Measurements from ENCODE around the gene NOTCH2. TPM values are rescaled to one million over a fixed set of nuclear protein-coding genes. Genes with fewer than 3 reads are reported as not detected.
A peak's percentile ranks its signal among the peaks of the same experiment; 100 is the strongest.

The NOTCH2 gene
- total RNA-seq, 2 experiments from 2014 or later: 90.9 to 95.6 TPM

DNA sequence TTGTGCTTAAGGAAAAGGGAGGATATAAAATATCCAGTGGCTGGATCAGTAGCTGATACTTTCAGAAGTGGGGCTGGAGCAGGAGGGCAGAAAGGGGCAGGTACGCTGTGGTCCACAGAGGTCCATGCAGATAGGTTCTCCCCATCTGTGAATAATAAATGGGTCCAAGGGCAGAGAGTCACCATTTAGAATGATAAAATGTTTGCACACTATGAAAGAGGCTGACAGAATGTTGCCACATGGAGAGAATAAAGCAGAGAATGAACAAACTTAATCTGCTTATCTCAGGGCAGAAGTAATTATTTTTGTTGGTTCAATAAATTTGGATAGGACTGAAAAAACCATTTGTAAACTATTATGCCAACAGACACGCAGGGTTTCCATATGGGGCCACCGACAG lies 156.5 kb downstream of the NOTCH2 start:
- H3K4me3 Mint-ChIP-seq: no peak overlapping the region
- H3K27ac Mint-ChIP-seq: no peak overlapping the region
- no peaks in the 10 kb centered on the region for H3K27me3 Mint-ChIP-seq
- H3K36me3 Mint-ChIP-seq: peaks cover 31% of the 10 kb centered on the region
- H3K9me3 Mint-ChIP-seq (ENCODE audit: low read depth): no peaks in the 10 kb centered on the region
- DNase-seq (no peak), ATAC-seq (no peak)
- CTCF ChIA-PET: no interaction called here
- H3K4me1 Mint-ChIP-seq: peaks cover 8% of the 10 kb centered on the region

DNA sequence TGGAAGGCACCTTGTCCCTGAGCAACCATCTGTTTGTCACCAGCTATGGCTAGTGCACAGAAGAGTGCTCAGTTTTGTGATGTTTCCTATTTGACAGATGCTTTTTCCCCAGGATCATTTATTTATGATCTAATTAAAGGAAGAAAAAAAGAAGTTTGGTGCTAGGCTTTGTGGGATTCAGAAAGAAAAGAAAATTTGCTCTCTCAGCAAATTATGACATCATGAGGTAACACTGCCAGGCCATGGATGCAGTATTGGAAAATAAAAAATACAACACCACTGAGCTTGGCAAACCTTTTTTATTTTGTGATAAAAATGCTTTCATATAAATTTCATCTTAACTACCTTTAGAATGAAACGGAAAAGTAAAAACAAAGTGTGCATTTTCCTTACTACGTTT lies 157.7 kb downstream of the NOTCH2 start:
- DNase-seq: no peak
- Mint-ChIP-seq H3K36me3 (peaks cover 26% of the 10 kb centered on the region), H3K9me3 (ENCODE audit: low read depth) (no peaks in the 10 kb centered on the region), H3K27ac (no peak overlapping the region), H3K4me3 (no peak overlapping the region), H3K4me1 (peaks cover 8% of the 10 kb centered on the region), H3K27me3 (no peaks in the 10 kb centered on the region)
- CTCF ChIA-PET: no interaction called here
- ATAC-seq: no peak

DNA sequence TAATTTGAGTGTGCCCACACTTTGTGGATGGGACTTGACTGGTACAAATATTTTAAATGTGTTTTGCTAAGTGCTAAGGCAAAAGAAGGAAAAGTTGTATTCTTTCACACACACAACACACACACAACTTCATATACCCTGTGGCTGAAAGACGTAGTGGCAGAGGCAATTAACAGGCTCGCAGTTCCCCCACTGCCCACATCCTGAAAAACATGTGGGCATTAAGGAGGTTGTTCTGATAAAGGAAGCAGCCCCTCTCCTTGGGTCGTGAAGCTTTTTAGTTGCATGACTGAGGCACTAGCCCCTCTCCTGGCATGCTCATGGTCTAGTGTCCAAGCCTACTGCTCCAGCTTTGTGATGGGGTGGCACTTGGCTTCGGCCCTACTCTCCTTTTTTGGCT lies 158.8 kb downstream of the NOTCH2 start:
- Mint-ChIP-seq H3K27me3 (peaks cover 5% of the 10 kb centered on the region), H3K36me3 (peaks cover 16% of the 10 kb centered on the region), H3K9me3 (ENCODE audit: low read depth) (no peaks in the 10 kb centered on the region), H3K4me1 (peaks cover 8% of the 10 kb centered on the region), H3K27ac (peak overlapping the region; percentile 34), H3K4me3 (no peak overlapping the region)
- CTCF ChIA-PET: interaction anchor here (1.1 kb wide), 1 partner anchor 38 kb away, joined by 3 read pairs; no protein-coding TSS in a partner anchor
- DNase-seq: no peak
- ATAC-seq: no peak

DNA sequence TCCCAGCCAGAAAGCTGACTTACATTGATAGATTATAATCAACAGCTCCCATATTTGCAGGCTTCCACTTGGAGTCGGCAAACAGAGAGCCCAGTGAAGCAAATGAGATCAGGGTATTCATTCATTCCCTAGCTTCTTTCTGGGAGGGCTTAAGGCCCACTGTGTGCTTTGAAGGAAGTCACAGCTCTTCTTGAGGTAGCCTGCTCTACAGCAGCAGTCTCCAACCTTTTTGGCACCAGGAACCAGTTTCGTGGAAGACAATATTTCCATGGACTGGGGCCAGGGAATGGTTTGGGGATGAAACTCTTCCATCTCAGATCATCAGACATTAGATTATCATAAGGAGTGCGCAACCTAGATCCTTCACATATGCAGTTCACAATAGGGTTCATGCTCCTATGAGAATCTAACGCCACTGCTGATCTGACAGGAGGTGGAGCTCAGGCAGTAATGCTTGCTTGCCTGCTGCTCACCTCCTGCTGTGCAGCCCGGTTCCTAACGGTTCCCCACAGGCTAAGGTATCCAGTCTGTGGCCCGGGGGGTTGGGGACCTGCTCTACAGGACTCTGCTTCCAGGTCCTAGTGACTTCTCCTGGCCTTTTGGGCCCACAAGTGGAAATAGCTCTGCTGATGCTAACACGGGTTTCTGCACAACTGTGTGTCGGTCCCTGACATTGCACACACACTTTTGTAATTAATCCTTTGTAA lies 159.4 kb downstream of the NOTCH2 start:
- DNase-seq (no peak), ATAC-seq (no peak)
- peaks cover 10% of the 10 kb centered on the region for H3K36me3 Mint-ChIP-seq
- H3K27me3 Mint-ChIP-seq: peaks cover 10% of the 10 kb centered on the region
- H3K4me1 Mint-ChIP-seq: peaks cover 8% of the 10 kb centered on the region
- H3K27ac Mint-ChIP-seq: peak overlapping the region; percentile 34
- CTCF ChIA-PET: interaction anchor here (1.1 kb wide), 1 partner anchor 39 kb away, joined by 3 read pairs; no protein-coding TSS in a partner anchor
- no peaks in the 10 kb centered on the region for H3K9me3 Mint-ChIP-seq (ENCODE audit: low read depth)
- no peak overlapping the region for H3K4me3 Mint-ChIP-seq

- Mint-ChIP-seq H3K27me3 (peaks cover 23% of the 10 kb centered on the region), H3K4me1 (peaks cover 8% of the 10 kb centered on the region), H3K27ac (no peak overlapping the region), H3K9me3 (ENCODE audit: low read depth) (peaks cover 2% of the 10 kb centered on the region), H3K36me3 (peaks cover 3% of the 10 kb centered on the region), H3K4me3 (no peak overlapping the region)
- DNase-seq (no peak), ATAC-seq (no peak)
- CTCF ChIA-PET: interaction anchor here (1.4 kb wide), 1 partner anchor 32 kb away, joined by 3 read pairs; no protein-coding TSS in a partner anchor
Observed at GRCh38 chr1:119908661-119909060, 160.8 kb downstream of the NOTCH2 start.

DNA sequence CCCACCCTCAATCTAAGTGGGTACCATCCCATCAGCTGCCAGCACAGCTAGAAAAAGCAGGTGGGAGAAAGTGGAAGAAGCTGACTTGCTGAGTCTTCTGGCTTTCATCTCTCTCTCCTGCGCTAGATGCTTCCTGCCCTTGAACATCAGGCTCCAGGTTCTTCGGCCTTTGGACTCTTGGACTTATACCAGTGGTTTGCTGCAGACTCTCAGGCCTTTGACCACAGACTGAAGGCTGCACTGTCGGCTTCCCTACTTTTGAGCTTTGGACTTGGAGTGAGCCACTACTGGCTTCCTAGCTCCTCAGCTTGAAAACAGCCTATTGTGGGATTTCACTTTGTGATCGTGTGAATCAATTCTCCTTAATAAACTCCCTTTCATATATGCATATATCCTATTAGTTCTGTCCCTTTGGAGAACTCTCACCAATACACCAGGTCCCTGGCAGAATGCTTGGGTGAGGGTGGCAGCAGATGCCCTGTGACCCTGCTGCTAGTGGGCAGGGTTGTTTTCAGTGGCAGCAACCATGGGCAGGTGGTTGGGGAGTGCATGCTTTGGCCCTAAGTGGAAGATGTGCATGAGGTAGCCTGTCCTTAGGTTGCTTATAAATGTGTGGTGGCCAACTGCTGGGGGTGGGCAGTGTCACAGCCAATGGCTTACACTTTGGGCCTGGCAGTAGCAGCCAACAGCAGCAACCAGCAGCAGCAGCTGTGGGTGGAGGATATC lies 162.4 kb downstream of the NOTCH2 start:
- CTCF ChIA-PET: interaction anchor here (1.4 to 1.6 kb wide), 2 partner anchors 11 to 33 kb away, joined by 3 to 4 read pairs; partner anchors contain the start of gene ADAM30
- peaks cover 2% of the 10 kb centered on the region for H3K9me3 Mint-ChIP-seq (ENCODE audit: low read depth)
- ATAC-seq (peak; percentile 16), DNase-seq (no peak)
- H3K27me3 Mint-ChIP-seq: peaks cover 35% of the 10 kb centered on the region
- peaks cover 12% of the 10 kb centered on the region for H3K4me1 Mint-ChIP-seq
- H3K36me3 Mint-ChIP-seq: peaks cover 2% of the 10 kb centered on the region
- H3K27ac Mint-ChIP-seq: no peak overlapping the region
- no peak overlapping the region for H3K4me3 Mint-ChIP-seq

- peaks cover 2% of the 10 kb centered on the region for H3K36me3 Mint-ChIP-seq
- CTCF ChIA-PET: no interaction called here
- H3K27ac Mint-ChIP-seq: no peak overlapping the region
Observed at GRCh38 chr1:119903443-119903835, 166.0 kb downstream of the NOTCH2 start.

GRCh38 chr1:119902775-119903442 lies 166.6 kb downstream of the NOTCH2 start:
- ATAC-seq (no peak), DNase-seq (no peak)
- H3K27ac Mint-ChIP-seq: no peak overlapping the region
- H3K4me1 Mint-ChIP-seq: peaks cover 4% of the 10 kb centered on the region
- CTCF ChIA-PET: no interaction called here
- H3K4me3 Mint-ChIP-seq: no peak overlapping the region
- H3K36me3 Mint-ChIP-seq: peaks cover 2% of the 10 kb centered on the region
- peaks cover 46% of the 10 kb centered on the region for H3K27me3 Mint-ChIP-seq
- peaks cover 2% of the 10 kb centered on the region for H3K9me3 Mint-ChIP-seq (ENCODE audit: low read depth)

More at GRCh38 chr1:119903443-119903835, 166.0 kb downstream of the NOTCH2 start:
- peaks cover 4% of the 10 kb centered on the region for H3K4me1 Mint-ChIP-seq
- peaks cover 46% of the 10 kb centered on the region for H3K27me3 Mint-ChIP-seq
- H3K9me3 Mint-ChIP-seq (ENCODE audit: low read depth): peaks cover 2% of the 10 kb centered on the region
- DNase-seq (no peak), ATAC-seq (no peak)
- no peak overlapping the region for H3K4me3 Mint-ChIP-seq

DNA sequence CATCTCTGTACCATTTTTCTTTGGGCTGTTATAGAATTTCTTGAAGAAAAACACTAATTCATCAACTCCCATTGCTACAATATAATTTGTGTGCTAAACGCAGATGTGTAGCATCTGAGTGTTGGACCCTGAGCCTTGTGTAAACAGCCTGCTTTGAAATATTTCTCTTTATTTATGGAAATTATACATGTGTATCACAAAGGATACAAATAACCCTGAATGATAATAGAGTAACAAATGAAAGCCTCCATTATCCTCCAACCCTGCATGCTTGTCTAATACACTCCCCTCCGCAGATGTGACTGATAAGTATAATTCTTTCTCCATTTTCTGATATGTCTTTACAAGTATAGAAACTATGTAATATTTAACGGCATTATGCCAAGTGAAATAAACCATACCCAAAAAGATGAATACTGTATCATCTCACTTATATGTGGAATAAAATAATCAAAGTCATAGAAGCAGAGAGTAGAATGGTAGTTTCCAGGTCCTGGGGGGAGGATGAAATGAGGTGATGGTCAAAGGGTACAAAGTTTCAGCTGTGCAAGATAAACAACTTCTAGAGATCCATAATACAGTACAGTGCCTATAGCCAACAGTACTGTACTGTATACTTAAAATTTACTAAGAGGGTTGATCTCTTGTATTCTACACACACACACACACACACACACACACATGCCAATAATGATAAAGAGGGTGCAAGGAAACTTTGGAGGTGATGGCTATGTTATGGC lies 170.3 kb downstream of the NOTCH2 start:
- H3K4me3 Mint-ChIP-seq: no peak overlapping the region
- H3K27me3 Mint-ChIP-seq: peaks cover 51% of the 10 kb centered on the region
- CTCF ChIA-PET: interaction anchor here (2.5 kb wide), 1 partner anchor 13 kb away, joined by 8 read pairs; no protein-coding TSS in a partner anchor
- no peaks in the 10 kb centered on the region for H3K9me3 Mint-ChIP-seq (ENCODE audit: low read depth)
- ATAC-seq (no peak), DNase-seq (no peak)
- peaks cover 1% of the 10 kb centered on the region for H3K36me3 Mint-ChIP-seq
- peaks cover 14% of the 10 kb centered on the region for H3K4me1 Mint-ChIP-seq
- no peak overlapping the region for H3K27ac Mint-ChIP-seq

DNA sequence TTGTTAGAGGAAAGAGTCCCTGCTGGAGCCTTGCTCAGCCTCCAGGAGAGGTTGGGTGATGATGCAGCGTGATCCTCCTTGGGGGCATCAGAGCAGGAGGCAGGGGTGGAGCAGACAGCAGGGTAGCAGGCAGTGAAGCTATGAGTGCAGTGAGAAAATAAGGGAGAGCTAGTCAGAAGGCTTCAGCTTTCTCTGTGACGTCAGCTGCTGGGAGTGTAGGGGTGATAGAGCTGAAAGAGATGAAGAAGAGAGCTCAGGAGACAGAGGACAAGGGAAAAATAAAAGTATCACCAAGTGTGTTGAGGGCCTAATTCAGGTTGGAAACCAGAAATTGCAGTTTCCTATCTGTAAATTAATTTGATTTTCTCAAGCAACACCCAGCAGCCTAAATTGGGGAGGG lies 170.9 kb downstream of the NOTCH2 start:
- H3K27me3 Mint-ChIP-seq: peaks cover 45% of the 10 kb centered on the region
- H3K9me3 Mint-ChIP-seq (ENCODE audit: low read depth): no peaks in the 10 kb centered on the region
- H3K4me1 Mint-ChIP-seq: peaks cover 20% of the 10 kb centered on the region
- H3K36me3 Mint-ChIP-seq: peaks cover 1% of the 10 kb centered on the region
- no peak overlapping the region for H3K4me3 Mint-ChIP-seq
- CTCF ChIA-PET: interaction anchor here (2.5 kb wide), 1 partner anchor 12 kb away, joined by 8 read pairs; no protein-coding TSS in a partner anchor
- DNase-seq: no peak
- no peak overlapping the region for H3K27ac Mint-ChIP-seq
- ATAC-seq: no peak

GRCh38 chr1:119896303-119896702 lies 173.2 kb downstream of the NOTCH2 start, which contains the start of gene ADAM30:
Gene ADAM30 (minus strand): TSS chr1:119896515. CDS start chr1:119896336, 179 bp downstream.
- Mint-ChIP-seq H3K27ac (no peak within 1 kb of the TSS), H3K4me1 (peaks cover 36% of the 10 kb centered on the region), H3K4me3 (no peak within 1 kb of the TSS), H3K27me3 (peaks cover 32% of the 10 kb centered on the region), H3K36me3 (peaks cover 4% of the 10 kb centered on the region), H3K9me3 (ENCODE audit: low read depth) (no peaks in the 10 kb centered on the region)
- DNase-seq (no peak), ATAC-seq (no peak)
- CTCF ChIA-PET: interaction anchor here (0.7 to 2.5 kb wide), 3 partner anchors 10 to 13 kb away, joined by 3 to 8 read pairs (median 4); no protein-coding TSS in a partner anchor

GRCh38 chr1:119895102-119895501 lies 174.4 kb downstream of the NOTCH2 start:
- H3K4me3 Mint-ChIP-seq: no peak overlapping the region
- H3K27ac Mint-ChIP-seq: no peak overlapping the region
- H3K27me3 Mint-ChIP-seq: peaks cover 32% of the 10 kb centered on the region
- H3K36me3 Mint-ChIP-seq: peaks cover 7% of the 10 kb centered on the region
- H3K4me1 Mint-ChIP-seq: peaks cover 43% of the 10 kb centered on the region
- CTCF ChIA-PET: no interaction called here
- DNase-seq: no peak
- H3K9me3 Mint-ChIP-seq (ENCODE audit: low read depth): no peaks in the 10 kb centered on the region
- ATAC-seq: no peak

Data from activated CD8-positive, alpha-beta memory T cell treated with anti-CD3 and anti-CD28 coated beads, Interleukin-2, amount 10 ng/mL, durations not matched to agents 7 days and 5 days (primary cell).